Activated CD8-positive, alpha-beta memory T cell treated with anti-CD3 and anti-CD28 coated beads, Interleukin-2, amount 50 U/mL, for 4 hours (primary cell): Measurements from ENCODE around the gene PWP1.

Experiments
- DNase-seq: peaks from one replicate; pipeline ENCODE4 v3.0.0-alpha.2; 2020

Gene PWP1

DNA sequence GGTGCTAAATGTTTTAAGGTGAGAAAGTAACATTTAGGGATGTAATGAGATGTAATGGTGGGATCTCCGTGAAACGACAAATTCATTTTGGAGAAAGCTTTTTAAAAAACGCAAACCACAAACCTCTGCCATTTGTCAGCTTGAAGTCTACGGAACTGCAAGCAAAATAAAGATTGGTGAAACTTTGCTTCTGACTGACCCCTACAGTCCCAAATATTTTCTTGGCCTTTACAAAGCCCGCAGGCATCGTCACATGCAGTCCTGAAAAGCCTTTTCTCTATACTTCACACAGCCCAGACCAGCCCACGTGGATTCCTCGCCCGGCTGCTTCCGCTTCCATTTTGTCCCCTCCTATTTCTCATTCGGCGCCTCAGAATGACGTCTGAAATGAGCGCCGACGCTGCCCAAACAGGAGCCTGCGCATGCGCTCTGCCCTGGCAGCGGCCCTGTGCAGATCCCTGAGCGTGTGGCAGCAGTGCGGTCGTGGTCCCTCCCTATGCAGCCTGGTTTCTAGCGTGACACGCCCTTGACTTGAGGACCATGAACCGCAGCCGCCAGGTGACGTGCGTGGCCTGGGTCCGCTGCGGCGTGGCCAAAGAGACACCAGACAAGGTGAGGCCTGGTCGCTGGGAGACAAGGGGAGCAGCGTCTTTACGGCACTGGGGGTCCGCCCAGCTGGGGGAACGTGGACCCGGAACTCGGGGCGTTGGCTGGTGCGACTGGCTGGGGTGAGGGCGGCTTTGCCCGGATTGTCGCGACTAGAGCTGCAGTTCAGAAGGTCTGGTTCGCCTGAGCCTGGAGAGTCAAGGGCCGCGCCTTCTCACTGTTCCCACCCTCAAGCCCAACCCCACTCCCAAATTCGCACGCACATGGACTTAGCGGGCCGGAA lies at the start of gene PWP1:
Gene PWP1, plus strand, starts transcription at position 440 of the 889 bp plus-strand sequence. Its CDS starts 101 bp downstream, at position 541.
- DNase-seq = peak; percentile 95

DNA sequence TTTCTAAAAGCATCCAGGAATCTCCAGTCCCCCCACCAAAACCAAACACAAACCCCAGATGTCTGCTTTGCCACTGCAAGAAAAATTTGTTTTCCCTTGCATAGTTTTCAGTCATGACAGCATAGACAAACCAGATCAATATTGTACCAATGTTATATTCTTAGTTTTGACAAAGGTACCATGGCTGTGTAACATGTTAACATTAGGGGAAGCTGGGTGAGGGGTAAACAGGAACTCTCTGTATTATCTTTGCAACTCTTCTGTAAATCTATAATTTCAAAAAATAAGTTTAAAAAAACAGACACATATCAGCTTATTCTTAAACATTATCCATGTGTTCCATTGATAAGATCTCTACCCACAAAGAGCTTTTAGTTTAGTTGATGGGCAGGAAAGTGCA lies 44.4 kb upstream of the PWP1 start:
- DNase-seq = no peak

- no peak for DNase-seq
Measured at GRCh38 chr12:107642240-107642639, 43.4 kb upstream of the PWP1 start.

DNA sequence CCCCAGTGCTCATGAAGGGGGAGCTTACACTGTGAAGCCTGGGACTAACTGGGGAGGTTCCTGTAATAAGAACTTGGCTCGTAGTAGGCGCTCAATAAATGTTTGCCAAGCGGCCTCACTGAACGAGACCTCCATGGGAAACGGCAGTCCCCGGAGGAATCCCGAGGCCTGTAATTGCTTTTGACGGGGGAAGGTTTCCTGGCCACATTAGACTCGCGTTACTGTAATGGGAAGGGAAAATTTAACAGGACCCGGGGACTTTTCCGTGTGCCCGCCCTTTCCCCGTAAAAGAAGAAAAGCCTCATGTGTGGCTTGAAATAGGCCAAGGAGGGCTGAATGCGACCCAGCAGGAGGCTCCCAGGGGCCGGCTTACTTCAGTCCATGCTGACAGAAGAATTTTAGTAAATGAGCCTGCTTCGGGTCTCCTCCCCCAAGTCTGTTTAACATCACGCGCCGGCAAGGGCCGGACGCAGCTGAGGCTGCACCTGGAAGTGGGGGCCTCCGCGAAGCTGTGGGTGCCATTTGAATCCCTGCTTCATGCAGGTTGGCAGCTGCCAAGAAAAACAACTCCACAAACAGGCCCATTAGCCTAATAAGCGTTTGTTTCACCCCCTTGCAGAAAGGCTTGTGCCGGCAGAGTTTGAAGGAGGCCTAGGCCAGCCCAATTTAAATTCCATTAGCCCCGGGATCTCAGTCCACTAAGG lies 39.8 kb upstream of the PWP1 start:
- DNase-seq = no peak

- no peak for DNase-seq
Measured at GRCh38 chr12:107646436-107646835, 39.2 kb upstream of the PWP1 start.

- no peak for DNase-seq
Measured at GRCh38 chr12:107649661-107650061, 35.9 kb upstream of the PWP1 start.

- no peak for DNase-seq
Measured at GRCh38 chr12:107650977-107651376, 34.6 kb upstream of the PWP1 start.

GRCh38 chr12:107651571-107652449 lies 33.8 kb upstream of the PWP1 start:
- DNase-seq = no peak

DNA sequence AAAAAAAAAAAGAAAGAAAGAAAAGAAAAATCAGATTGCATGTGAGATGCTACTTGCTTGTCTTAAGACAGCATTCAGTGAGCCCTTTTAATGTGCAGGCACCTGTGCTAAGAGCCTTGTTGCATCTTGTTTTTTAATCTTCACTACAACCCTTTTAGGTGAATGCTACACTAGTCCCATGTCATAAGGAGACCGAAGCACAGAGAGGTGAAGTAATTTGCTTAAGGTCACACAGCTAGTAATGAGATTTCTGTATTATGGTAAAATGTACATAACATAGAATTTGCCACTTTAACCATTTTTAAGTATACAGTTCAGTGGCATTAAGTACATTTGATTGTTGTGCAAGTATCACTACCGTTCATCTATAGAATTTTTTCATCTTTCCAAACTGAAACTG lies 32.1 kb upstream of the PWP1 start:
- DNase-seq = no peak

DNA sequence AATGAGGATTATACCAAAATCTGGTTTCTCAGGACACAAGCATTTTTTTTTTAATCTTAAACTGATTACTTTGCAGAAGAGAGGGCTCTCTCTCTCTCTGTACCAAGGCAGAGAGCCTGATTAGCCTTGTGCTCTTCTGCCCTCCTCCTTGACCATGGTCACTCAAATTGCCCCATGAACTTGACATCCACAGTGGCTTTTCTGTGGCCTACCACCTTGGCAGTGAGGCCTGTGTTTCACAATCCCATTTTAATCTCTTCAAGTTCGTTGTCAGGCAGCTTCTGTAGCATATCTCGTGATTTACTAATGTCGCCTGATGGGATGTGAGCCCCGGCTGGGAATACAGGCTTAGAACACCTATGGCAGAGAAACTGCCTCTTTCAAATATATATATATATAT lies 30.7 kb upstream of the PWP1 start:
- no peak for DNase-seq

DNA sequence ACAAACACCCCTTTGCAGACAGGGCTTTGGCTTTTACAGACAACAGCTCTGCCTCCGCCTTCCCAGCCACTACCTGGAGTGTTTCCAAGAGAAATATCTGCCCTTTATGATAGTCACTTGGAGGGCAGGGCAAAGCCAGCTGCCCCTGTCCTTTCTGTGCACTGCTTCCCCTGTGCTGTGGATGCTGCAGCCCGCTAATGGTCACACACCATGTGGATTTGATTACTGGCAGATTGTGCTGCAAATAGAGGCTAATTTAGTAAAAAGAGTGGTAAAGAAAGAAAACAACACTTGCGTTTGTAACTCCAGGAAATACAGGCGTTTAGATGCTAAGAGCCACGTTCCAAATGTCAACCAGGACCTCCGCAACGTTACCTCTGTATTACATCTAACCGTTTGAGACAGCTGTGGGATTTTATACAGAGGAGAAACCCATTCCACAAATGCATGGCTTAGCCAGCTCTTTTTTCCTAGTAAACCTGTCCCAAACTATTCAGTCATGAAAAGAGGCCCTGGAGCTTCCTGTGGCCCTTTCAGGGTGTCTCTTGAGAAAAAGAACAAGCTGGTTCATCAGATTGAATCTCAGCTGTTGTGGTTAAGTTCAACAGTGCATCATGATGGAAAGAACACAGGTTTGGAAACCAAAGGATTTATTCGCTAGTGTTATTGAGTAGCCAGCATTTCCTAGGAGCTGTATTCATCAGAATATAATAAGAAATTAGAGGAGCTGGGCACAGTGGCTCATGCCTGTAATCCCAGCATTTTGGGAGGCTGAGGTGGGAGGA lies 30.1 kb upstream of the PWP1 start:
- DNase-seq = no peak

- no peak for DNase-seq
Measured at GRCh38 chr12:107656302-107656701, 29.3 kb upstream of the PWP1 start.

GRCh38 chr12:107657133-107657532 lies 28.5 kb upstream of the PWP1 start:
- no peak for DNase-seq

DNA sequence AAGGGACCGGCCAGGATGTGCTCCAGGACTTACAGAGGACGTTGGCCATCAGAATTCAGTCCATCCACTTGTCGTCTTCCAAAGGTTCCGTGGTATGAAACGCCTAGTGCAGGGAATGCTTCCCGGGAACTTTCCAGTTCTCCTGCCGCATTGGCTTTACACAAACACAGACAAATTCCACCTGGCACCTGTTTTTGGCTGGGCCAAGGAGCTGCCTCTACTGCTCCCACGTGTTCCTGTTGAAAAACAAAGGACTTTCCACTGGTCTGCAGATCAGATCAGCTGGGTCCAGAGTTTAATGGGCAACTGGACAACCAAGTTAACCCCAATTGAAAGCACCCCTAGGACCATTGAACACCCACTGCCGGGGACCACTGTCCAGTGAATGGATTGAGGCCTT lies 28.0 kb upstream of the PWP1 start:
- no peak for DNase-seq

- DNase-seq = no peak
Measured at GRCh38 chr12:107660235-107660634, 25.4 kb upstream of the PWP1 start.

DNA sequence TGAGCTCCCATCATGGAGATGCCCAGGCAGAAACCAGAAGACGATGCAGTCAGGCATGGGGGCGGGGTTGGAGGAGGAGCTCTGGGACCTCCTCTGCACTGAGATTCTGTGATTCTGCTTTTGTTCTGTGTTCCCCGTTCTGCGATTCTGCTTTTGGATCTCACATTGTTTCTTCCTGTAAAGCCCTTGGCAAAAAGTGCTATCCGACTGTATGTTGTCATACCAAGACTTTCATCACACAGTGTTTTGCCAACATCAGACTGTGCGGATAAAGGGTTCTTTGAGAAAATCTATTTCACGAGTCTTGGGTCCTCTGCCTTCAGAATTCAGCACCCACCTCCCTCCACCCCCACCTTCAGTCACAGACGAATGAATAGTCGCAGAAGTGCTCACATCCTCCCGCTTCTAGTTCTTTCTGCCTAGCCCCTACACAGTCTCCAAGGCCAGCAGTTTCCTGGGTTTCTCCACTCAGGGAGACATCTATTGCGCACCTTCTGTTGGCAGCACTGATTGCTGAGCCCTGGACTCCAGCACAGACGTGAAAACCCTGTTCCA lies 24.7 kb upstream of the PWP1 start:
- no peak for DNase-seq

DNA sequence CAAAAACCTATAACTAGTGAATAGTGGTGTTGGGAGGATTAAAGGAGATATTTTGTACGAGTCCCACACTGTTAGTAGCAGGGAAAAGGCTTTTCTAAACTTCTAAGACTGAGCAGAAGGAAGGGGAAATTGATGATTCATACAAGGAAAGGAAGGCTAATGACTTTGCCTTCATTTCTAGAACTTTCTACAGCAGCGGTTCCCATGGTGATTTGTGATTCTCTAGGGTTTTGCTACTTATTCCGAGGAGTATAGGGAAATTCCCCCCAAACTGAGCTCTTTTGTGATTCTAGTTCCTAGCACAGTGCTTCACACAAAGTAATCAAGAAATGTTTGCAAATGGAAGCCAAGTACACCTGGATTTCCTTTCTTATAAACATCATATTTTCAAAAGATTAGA lies 23.8 kb upstream of the PWP1 start:
- no peak for DNase-seq

DNA sequence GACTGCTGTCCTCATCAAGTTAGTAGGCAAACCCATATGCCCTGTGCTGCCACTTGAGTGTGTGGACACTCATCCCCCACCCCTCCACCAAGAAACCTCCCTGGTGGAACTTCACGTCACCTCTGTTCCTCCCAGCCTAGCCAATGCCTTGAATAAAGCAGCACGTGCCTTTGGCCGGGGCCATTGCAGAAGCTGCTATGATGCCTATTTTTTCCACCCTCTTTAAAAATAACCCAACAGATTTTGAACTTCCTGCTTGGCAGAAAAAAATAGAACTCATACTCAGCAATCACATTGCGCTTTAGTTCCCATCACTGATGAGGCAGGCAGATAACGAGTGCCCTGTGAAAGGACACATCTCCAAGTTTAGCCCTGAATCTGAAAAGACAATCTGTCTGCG lies 23.1 kb upstream of the PWP1 start:
- no peak for DNase-seq

GRCh38 chr12:107663277-107663676 lies 22.3 kb upstream of the PWP1 start:
- DNase-seq = no peak

GRCh38 chr12:107666009-107666408 lies 19.6 kb upstream of the PWP1 start:
- no peak for DNase-seq

DNA sequence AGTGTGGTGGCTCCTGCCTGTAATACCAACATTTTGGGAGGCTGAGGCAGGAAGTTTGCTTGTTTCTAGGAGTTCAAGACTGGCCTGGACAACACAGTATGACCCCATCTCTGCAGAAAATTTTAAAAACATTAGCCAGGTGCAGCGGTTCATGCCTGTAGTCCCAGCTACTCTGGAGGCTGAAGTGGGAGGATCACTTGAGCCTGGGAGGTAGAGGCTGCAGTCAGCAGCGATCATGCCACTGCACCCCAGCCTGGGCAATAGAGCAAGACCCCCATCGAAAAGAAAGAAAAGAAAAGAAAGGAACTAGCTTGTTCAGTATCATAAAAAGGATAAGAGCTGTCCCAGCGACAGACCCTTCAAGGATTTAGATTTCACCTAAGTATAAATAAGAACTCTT lies 18.1 kb upstream of the PWP1 start:
- DNase-seq = no peak
